HG02571 (cell line): ENCODE data around the gene MRPL28.

Source experiments
- ATAC-seq: cut with Tn5 transposase; IDR thresholded peaks from one replicate; pipeline ENCODE4 v1.9.1; 2021; ENCODE audit warnings: mild to moderate bottlenecking, moderate library complexity; ENCODE audit not compliant: unreplicated experiment

The MRPL28 gene

DNA sequence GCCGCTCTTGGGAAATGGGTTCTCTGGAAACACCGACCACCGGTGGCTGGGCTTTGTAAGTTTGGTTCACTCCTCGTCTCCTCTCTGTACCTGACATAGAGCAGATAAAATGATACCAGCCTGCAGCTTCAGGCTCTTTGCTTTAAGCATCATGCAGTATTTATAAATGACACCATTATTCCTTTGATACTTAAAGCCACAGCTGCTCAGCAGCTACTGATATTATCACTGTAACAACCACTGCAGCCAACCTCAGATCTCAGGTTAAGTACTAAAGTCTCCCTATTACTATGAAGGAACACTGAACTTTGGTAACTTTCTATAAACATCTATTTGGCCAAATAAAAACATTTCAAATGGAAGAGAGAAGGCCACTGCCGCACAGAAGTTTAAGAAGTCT lies 52.8 kb downstream of the MRPL28 start:
- no peak for ATAC-seq
